ENCODE measurements around the gene HPSE.

DNA sequence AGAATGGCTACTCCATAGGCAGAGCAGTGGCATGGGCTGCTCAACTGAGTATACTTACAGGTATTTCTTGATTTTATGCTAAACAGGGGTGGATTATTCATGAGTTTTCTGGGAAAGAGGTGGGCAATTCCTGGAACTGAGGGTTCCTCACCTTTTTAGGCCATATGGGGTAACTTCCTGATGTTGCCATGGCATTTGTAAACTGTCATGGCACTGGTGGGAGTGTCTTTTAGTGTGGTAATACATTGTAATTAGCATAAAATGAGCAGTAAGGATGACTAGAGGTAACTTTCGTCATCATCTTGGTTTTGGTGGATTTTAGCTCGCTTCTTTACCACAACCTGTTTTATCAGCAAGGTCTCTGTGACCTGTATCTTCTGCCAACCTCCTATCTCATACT, 48.2 kb upstream of the HPSE start:
- TF ChIP-seq, protein P1, sequence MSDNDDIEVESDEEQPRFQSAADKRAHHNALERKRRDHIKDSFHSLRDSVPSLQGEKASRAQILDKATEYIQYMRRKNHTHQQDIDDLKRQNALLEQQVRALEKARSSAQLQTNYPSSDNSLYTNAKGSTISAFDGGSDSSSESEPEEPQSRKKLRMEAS (IDR thresholded peaks at IDR 0.05), result no peak
- TF ChIP-seq TAF1 (conservative IDR thresholded peaks at IDR 0.05) (no peak), RAD21 (IDR thresholded peaks at IDR 0.05) (no peak), SP1 (IDR thresholded peaks at IDR 0.05) (no peak)
- TF ChIP-seq, protein P2, sequence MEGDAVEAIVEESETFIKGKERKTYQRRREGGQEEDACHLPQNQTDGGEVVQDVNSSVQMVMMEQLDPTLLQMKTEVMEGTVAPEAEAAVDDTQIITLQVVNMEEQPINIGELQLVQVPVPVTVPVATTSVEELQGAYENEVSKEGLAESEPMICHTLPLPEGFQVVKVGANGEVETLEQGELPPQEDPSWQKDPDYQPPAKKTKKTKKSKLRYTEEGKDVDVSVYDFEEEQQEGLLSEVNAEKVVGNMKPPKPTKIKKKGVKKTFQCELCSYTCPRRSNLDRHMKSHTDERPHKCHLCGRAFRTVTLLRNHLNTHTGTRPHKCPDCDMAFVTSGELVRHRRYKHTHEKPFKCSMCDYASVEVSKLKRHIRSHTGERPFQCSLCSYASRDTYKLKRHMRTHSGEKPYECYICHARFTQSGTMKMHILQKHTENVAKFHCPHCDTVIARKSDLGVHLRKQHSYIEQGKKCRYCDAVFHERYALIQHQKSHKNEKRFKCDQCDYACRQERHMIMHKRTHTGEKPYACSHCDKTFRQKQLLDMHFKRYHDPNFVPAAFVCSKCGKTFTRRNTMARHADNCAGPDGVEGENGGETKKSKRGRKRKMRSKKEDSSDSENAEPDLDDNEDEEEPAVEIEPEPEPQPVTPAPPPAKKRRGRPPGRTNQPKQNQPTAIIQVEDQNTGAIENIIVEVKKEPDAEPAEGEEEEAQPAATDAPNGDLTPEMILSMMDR (IDR thresholded peaks at IDR 0.05; ENCODE audit: low read depth, low read length, missing input control), result no peak

Measured in liver (tissue), 3 donors.